Measurements from ENCODE around the gene ASPSCR1. TPM values are rescaled to one million over a fixed set of nuclear protein-coding genes. Genes with fewer than 3 reads are reported as not detected.

Gene ASPSCR1
- total and polyA plus RNA-seq, 2 donors (not counting 1 experiment from before 2014, with no cell fraction given) = 6.3 to 35.7 TPM

GRCh38 chr17:82058855-82059249 lies 81.4 kb downstream of the ASPSCR1 start:
- no peaks in the 10 kb centered on the region for H3K27me3 ChIP-seq (ENCODE audit: control insufficient read depth, insufficient read depth, low read length)
- H3K36me3 ChIP-seq (ENCODE audit: control insufficient read depth, insufficient read depth, low read length) = peaks cover 61% of the 10 kb centered on the region
- DNase-seq (ENCODE audit: low read depth in 2 of 2) = no peak

GRCh38 chr17:82059272-82060000 lies 82.0 kb downstream of the ASPSCR1 start:
- no peaks in the 10 kb centered on the region for H3K9me3 ChIP-seq (ENCODE audit: control insufficient read depth, insufficient read depth, low read depth, low read length)
- H3K79me2 ChIP-seq (ENCODE audit: control insufficient read depth, insufficient read depth, low read length) = no peaks in the 10 kb centered on the region
- DNase-seq (ENCODE audit: low read depth in 2 of 2) = no peak
- H3K4me3 ChIP-seq (replicated peaks in 1 of 4; ENCODE audit: control extremely low read depth in 1 of 4, insufficient read depth in 1 of 4, low read depth in 3 of 4, low read length in 4 of 4) = no peak overlapping the region
- no peaks in the 10 kb centered on the region for H4K20me1 ChIP-seq (ENCODE audit: control insufficient read depth, extremely low read depth, insufficient read depth, low read length)
- H3K27ac ChIP-seq (ENCODE audit: insufficient read depth, low read length) = no peak overlapping the region
- no peak for TF ChIP-seq EZH2 (IDR thresholded peaks at IDR 0.05; ENCODE audit: low read length, missing control alignments)
- TF ChIP-seq CTCF (conservative IDR thresholded peaks at IDR 0.05 in 1 of 2, IDR thresholded peaks at IDR 0.05 in 1 of 2; ENCODE audit: low read depth in 1 of 2, low read length in 2 of 2) = no peak
- H3K9ac ChIP-seq (ENCODE audit: insufficient read depth, low read length) = no peak overlapping the region
- no peaks in the 10 kb centered on the region for H3K4me1 ChIP-seq (ENCODE audit: control insufficient read depth, extremely low read depth, insufficient read depth, low read length)
- no peaks in the 10 kb centered on the region for H3K27me3 ChIP-seq (ENCODE audit: control insufficient read depth, insufficient read depth, low read length)
- H3K4me2 ChIP-seq (ENCODE audit: extremely low read depth, insufficient read depth, low read length) = no peak overlapping the region
- H3K36me3 ChIP-seq (ENCODE audit: control insufficient read depth, insufficient read depth, low read length) = peaks cover 58% of the 10 kb centered on the region
- no peak overlapping the region for H2AFZ ChIP-seq (ENCODE audit: low read length)

More at GRCh38 chr17:82058855-82059249, 81.4 kb downstream of the ASPSCR1 start:
- H3K79me2 ChIP-seq (ENCODE audit: control insufficient read depth, insufficient read depth, low read length) = peaks cover under 1% of the 10 kb centered on the region
- H2AFZ ChIP-seq (ENCODE audit: low read length) = no peak overlapping the region
- no peak overlapping the region for H3K4me3 ChIP-seq (replicated peaks in 1 of 4; ENCODE audit: control extremely low read depth in 1 of 4, insufficient read depth in 1 of 4, low read depth in 3 of 4, low read length in 4 of 4)
- H3K4me1 ChIP-seq (ENCODE audit: control insufficient read depth, extremely low read depth, insufficient read depth, low read length) = no peaks in the 10 kb centered on the region
- no peak overlapping the region for H3K9ac ChIP-seq (ENCODE audit: insufficient read depth, low read length)
- no peak overlapping the region for H3K4me2 ChIP-seq (ENCODE audit: extremely low read depth, insufficient read depth, low read length)
- H4K20me1 ChIP-seq (ENCODE audit: control insufficient read depth, extremely low read depth, insufficient read depth, low read length) = no peaks in the 10 kb centered on the region
- H3K27ac ChIP-seq (ENCODE audit: insufficient read depth, low read length) = no peak overlapping the region
- H3K9me3 ChIP-seq (ENCODE audit: control insufficient read depth, insufficient read depth, low read depth, low read length) = no peaks in the 10 kb centered on the region
- TF ChIP-seq CTCF (conservative IDR thresholded peaks at IDR 0.05 in 1 of 2, IDR thresholded peaks at IDR 0.05 in 1 of 2; ENCODE audit: low read depth in 1 of 2, low read length in 2 of 2) (no peak), EZH2 (IDR thresholded peaks at IDR 0.05; ENCODE audit: low read length, missing control alignments) (no peak)

- Histone ChIP-seq H3K79me2 (ENCODE audit: control insufficient read depth, insufficient read depth, low read length) (peaks cover 6% of the 10 kb centered on the region), H3K27ac (ENCODE audit: insufficient read depth, low read length) (no peak overlapping the region), H4K20me1 (ENCODE audit: control insufficient read depth, extremely low read depth, insufficient read depth, low read length) (no peaks in the 10 kb centered on the region), H3K4me2 (ENCODE audit: extremely low read depth, insufficient read depth, low read length) (no peak overlapping the region), H3K27me3 (ENCODE audit: control insufficient read depth, insufficient read depth, low read length) (no peaks in the 10 kb centered on the region), H3K4me3 (replicated peaks in 1 of 4; ENCODE audit: control extremely low read depth in 1 of 4, insufficient read depth in 1 of 4, low read depth in 3 of 4, low read length in 4 of 4) (no peak overlapping the region), H3K9me3 (ENCODE audit: control insufficient read depth, insufficient read depth, low read depth, low read length) (no peaks in the 10 kb centered on the region), H2AFZ (ENCODE audit: low read length) (no peak overlapping the region), H3K9ac (ENCODE audit: insufficient read depth, low read length) (no peak overlapping the region), H3K36me3 (ENCODE audit: control insufficient read depth, insufficient read depth, low read length) (peaks cover 54% of the 10 kb centered on the region), H3K4me1 (ENCODE audit: control insufficient read depth, extremely low read depth, insufficient read depth, low read length) (no peaks in the 10 kb centered on the region)
- no peak for TF ChIP-seq CTCF (conservative IDR thresholded peaks at IDR 0.05 in 1 of 2, IDR thresholded peaks at IDR 0.05 in 1 of 2; ENCODE audit: low read depth in 1 of 2, low read length in 2 of 2)
- DNase-seq (ENCODE audit: low read depth in 2 of 2) = no peak
Observed at GRCh38 chr17:82060001-82060380, 82.6 kb downstream of the ASPSCR1 start.
